G401.6 (cell line): ENCODE data around the gene CHID1.

Source experiments
- FAIRE-seq: peaks from 2 replicates; lab custom pipeline; 2012; peaks lifted over from hg19 to GRCh38; lab: Jason Lieb, UNC

Gene CHID1

DNA sequence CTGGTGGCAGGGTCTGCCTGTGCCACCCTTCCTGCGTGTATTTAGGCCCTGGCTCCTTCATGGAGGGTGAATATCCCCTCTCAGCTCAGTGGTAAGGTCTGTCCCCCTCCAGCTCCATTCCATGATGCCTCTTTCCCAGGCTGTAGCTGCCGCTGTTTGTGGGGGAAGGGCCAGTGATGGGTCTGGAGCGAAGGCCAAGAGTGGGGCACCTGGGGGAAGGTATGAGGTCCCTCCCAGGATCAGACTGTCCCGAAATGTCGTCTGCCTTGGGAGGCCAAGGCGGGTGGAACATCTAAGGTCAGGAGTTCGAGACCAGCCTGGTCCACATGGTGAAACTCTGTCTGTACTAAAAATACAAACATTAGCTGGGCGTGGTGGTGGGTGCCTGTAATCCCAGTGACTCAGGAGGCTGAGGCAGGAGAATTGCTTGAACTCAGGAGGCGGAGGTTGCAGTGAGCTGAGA is 76.7 kb downstream of the CHID1 start:
- peak; percentile 19 for FAIRE-seq

- no peak for FAIRE-seq
Observed at GRCh38 chr11:833114-833791, 77.4 kb downstream of the CHID1 start.

- no peak for FAIRE-seq
Observed at GRCh38 chr11:832529-833113, 78.0 kb downstream of the CHID1 start, which contains the start of gene CD151. CD151 (plus strand) TSS chr11:832952; CDS start chr11:836070, 3,118 bp downstream.

DNA sequence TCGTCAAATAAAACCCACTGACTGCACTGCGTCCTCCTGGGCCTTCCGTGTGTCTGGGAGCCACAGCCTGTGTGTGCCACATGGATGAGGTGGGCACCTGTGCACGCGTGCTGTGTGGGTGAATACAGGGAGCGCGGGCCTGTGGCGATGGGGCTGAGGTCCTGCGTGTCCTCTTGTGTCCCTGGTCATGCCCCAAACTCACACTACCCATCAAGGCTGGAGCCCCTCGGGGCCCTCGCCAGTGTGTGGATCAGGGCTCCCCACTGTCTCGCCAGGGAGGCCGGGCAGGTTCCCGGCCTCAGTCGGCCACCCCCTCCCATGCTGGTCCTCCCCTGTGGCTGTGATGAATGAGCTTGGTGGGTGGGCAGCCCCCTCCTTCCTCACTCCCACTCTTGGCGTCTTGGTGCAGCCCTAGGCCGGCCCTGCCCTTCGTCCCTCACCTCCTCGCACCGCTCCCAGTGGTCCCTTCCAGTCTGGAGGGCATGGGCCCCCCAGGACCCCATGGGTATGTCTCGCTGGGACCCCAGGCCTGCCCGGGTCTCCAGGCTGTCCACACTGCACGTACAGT is 78.6 kb downstream of the CHID1 start:
- FAIRE-seq, result no peak

- no peak for FAIRE-seq
Observed at GRCh38 chr11:831118-831864, 79.3 kb downstream of the CHID1 start.

GRCh38 chr11:830295-831117 is 80.1 kb downstream of the CHID1 start:
- peak; percentile 94 for FAIRE-seq

DNA sequence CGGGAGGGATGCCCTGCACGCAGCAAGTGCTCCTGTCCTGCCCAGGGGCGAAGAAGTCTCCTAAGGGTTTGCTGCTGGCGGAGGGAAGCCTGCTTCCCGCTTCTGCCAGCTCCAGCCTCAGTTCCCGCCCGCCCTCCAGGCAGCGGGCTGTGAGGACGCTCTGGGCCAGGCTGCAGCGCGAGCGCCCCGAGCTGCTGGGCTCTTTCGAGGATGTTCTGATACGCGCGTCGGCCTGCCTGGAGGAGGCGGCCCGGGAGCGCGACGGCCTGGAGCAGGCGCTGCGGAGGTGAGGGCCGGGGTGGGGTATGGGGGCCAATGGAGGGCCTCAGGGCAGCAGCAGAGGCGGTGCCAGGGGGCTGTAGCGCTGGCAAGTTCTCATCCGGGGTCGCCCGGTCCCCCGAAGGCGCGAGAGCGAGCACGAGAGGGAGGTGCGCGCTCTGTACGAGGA is 80.7 kb downstream of the CHID1 start:
- FAIRE-seq, result no peak

DNA sequence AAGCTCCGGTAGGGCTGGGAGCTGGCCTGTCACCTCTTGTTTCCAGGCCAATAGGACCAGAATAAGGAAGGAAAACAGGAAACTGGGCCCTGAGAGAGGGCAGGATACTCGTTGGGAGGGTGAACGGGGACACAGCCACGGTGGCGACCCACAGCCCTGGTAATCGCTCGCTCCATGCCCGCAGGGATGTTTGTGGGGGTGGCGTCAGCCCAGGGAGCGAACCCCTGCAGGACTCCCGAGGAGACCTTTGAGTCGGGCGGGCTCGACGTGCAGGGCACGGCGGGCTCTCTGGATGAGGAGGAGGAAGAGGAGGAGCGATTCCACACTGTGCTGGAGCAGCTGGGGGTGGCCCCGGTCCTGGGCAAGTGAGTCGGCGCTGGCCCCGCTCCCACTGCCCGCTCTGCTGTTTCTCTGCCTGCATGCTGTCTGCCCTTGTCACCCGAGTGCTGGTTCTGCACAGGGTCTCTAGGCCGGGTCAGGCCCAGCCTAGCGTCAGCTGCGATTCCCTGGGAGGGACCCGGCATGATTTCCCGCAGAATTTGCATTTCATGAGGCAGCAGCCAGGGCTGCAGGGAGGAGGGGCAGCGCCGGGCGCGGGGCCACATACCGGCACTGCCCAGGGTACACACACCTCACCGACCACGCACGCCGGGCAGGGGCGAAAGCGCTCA is 81.3 kb downstream of the CHID1 start:
- no peak for FAIRE-seq

- FAIRE-seq, result no peak
Observed at GRCh38 chr11:828506-829175, 82.0 kb downstream of the CHID1 start.

GRCh38 chr11:827897-828192 is 82.8 kb downstream of the CHID1 start, which contains the start of gene CRACR2B:
CRACR2B (plus strand) TSS chr11:827919; CDS start chr11:828608, 689 bp downstream.
- no peak for FAIRE-seq

DNA sequence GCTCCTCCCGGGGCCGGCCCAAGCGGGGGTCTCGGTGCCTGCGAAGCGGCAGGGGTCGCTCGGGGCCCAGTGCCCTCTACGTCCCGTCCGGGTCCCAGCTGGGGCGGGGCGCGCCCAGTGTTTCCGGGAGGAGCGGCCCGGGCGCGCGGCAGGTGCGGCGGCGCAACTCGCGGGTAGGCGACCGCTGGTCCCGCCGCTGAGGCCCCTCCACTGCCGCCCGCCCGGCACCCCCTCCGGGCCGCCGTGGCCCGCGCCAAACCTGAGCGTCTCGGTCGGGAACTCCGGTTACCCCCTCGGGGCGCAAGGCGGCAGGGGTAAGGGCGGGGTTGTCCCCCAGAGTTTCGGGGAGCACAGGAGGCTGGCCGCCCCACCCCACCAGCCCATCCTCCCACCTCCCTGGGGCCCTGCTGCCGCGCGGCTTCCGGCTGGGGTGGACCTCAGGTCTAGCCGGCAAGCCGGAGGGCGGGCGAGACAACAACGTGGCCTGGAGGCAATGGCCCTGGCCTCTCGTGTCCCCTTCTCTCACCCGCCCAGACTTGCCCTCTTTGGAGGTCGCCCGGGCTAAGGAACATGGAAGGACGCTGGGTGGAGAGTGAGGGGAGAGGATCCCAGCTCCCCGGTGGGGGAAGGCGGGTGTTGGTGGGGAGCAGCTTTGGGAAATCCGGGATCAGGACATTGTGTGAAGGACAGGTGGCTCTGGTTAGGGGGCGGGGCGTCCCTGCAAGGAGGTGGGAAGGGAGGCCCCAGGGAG is 83.3 kb downstream of the CHID1 start:
- FAIRE-seq, result no peak

DNA sequence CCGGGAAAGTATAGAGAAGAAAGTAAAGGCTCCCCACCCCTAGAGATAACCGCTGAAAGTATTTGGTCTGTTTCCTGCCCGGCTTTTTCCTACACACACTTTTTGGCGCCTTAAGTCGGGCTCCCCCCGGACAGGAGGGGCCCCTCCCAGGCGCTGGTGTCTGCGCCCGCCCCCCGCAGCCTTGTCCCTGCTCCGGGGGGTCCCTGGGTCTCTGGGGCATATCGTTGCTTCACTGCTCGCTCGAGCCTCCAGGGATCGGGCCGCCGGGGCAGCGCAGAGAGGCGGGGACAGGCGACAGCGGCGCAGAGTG is 83.8 kb downstream of the CHID1 start:
- FAIRE-seq, result no peak

GRCh38 chr11:826227-826621 is 84.4 kb downstream of the CHID1 start:
- FAIRE-seq, result no peak

- FAIRE-seq, result no peak
Observed at GRCh38 chr11:825366-826226, 85.0 kb downstream of the CHID1 start.

DNA sequence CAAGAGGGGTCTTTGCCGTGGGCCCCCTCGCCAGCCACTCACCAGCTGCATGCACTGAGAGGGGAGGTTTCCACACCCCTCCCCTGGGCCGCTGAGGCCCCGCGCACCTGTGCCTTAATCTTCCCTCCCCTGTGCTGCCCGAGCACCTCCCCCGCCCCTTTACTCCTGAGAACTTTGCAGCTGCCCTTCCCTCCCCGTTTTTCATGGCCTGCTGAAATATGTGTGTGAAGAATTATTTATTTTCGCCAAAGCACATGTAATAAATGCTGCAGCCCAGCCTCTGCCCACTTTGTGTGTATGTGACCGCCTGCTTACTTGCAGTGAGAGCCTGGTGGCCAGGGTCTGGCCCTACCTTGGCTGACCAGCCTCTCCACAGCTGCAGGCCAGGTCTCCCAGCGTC is 85.7 kb downstream of the CHID1 start:
- FAIRE-seq, result no peak

- FAIRE-seq, result no peak
Observed at GRCh38 chr11:824292-824880, 86.2 kb downstream of the CHID1 start.

DNA sequence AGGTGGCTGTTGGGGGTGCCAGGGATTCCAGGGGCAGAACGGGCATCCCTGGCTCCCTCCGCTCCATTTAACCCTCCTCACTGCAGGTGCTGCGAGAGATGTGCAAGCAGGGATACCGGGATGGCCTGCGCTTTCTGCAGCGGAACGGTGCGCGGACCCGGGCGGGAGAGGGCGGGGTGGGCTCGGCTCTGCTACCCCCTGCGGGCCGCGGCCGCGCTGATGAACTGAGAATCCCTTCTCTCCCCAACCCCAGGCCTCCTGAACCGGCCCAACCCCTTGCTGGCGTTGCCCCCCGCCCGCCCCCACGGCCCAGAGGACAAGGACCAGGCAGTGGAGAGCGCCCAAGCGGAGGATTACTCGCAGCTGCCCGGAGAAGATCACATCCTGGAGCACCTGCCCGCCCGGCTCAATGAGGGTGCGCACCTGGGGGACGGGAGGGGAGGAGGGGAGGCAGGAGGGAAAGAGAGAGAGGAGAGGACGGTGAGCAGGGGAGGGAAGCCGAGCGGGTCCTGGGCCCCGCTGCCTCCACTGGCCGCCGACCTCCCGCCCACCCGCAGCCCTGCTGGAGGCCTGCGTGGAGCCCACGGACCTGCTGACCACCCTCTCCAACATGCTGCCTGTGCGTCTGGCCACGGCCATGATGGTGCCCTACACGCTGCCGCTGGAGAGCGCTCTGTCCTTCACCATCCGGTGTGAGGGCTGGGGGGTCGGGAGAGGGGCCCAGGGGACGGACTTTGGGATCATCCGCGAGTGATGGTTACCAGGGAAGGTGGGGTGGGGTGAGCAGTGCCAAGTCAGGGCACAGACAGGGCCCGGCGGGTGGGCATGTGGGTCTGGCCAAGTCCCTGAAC is 86.9 kb downstream of the CHID1 start:
- FAIRE-seq, result no peak
